Sigmoid colon (tissue), 4 donors: Measurements from ENCODE around the gene PROSER2.

Source experiments
- EP300 ChIP-seq, 4 donors: sonication (generic); formaldehyde crosslinking; IDR thresholded peaks; one replicate each; pipeline ENCODE4 v1.6.1; 2017; ENCODE audit warnings: antibody characterized with exemption in 4 of 4
- POLR2A ChIP-seq, 2 donors: fragments of 450-650 bp; IDR thresholded peaks; one replicate each; pipeline ENCODE4 v1.6.1; 2016; ENCODE audit warnings: antibody characterized with exemption in 2 of 2, mild to moderate bottlenecking in 2 of 2, moderate library complexity in 2 of 2
- TF ChIP-seq, protein P1 (sequence below), 4 experiments: fragments of 450-650 bp in 3 of 4; fragments of 200-600 bp in 1 of 4; IDR thresholded peaks; one replicate each; pipeline ENCODE4 v1.5.1; 2016 to 2019; ENCODE audit warnings: antibody characterized with exemption in 4 of 4, mild to moderate bottlenecking in 3 of 4, moderate library complexity in 2 of 4

DNA sequence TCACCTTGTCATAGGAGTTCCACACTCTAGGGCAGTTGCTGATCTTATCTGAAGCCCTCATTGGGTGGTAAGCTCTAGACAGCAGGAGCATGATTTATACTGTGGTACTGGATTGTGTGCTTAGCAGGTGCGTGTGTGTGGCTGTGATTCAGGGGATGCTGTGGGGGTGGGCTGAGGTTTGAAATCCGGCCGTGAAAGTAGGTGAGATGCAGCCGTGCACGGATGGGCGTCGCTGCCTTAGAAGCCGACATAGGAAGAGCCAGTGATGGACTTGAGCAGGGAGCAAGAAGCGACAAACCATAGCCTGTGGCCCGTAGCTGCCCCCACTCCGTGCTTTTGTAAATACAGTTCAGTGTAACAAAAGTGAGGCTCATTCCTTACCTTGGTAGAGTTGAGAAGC lies 38.2 kb downstream of the PROSER2 start:
- TF ChIP-seq, protein P1, sequence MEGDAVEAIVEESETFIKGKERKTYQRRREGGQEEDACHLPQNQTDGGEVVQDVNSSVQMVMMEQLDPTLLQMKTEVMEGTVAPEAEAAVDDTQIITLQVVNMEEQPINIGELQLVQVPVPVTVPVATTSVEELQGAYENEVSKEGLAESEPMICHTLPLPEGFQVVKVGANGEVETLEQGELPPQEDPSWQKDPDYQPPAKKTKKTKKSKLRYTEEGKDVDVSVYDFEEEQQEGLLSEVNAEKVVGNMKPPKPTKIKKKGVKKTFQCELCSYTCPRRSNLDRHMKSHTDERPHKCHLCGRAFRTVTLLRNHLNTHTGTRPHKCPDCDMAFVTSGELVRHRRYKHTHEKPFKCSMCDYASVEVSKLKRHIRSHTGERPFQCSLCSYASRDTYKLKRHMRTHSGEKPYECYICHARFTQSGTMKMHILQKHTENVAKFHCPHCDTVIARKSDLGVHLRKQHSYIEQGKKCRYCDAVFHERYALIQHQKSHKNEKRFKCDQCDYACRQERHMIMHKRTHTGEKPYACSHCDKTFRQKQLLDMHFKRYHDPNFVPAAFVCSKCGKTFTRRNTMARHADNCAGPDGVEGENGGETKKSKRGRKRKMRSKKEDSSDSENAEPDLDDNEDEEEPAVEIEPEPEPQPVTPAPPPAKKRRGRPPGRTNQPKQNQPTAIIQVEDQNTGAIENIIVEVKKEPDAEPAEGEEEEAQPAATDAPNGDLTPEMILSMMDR (IDR thresholded peaks at IDR 0.05): no peak
- TF ChIP-seq POLR2A (IDR thresholded peaks at IDR 0.05) (no peak), EP300 (IDR thresholded peaks at IDR 0.05) (no peak)
